H1 (cell line): ENCODE data around the gene LRRC17. TPM values are rescaled to one million over a fixed set of nuclear protein-coding genes. Genes with fewer than 3 reads are reported as not detected.

Experiments
- CTCF ChIA-PET: fragments of 300-600 bp; sonication (Branson Sonifier 250); formaldehyde crosslinking; loops from one replicate; lab custom pipeline; 2021; ENCODE audit not compliant: partially characterized antibody; lab: Charles Lee
- POLR2A ChIA-PET: fragments of 300-600 bp; sonication (Branson Sonifier 250); formaldehyde crosslinking; loops from one replicate; lab custom pipeline; 2021; ENCODE audit warnings: inconsistent platforms; ENCODE audit not compliant: partially characterized antibody; lab: Charles Lee
- DNase-seq, 2 experiments: peaks; one replicate each; pipeline versions ENCODE4 v3.0.0 to v3.0.0-alpha.2; 2010 to 2022; ENCODE audit warnings: low spot score in 2 of 2, low read depth in 1 of 2, mixed read lengths in 1 of 2
- FAIRE-seq: peaks from 2 replicates; lab custom pipeline; 2011; peaks lifted over from hg19 to GRCh38; lab: Jason Lieb, UNC
- H2AFZ ChIP-seq: 2 replicates; pipeline ENCODE4 v1.8.1; 2012; ENCODE audit warnings: low read length, inconsistent platforms
- H2AK5ac ChIP-seq: 2 replicates; pipeline ENCODE4 v1.6.1; 2013; ENCODE audit warnings: low read depth, low read length
- H2BK120ac ChIP-seq: replicated peaks from 2 replicates; pipeline ENCODE3; 2013; ENCODE audit warnings: low read depth, low read length, inconsistent platforms
- H2BK12ac ChIP-seq: 2 replicates; pipeline ENCODE4 v1.6.1; 2013; ENCODE audit warnings: low read depth, low read length
- H2BK15ac ChIP-seq: 2 replicates; pipeline ENCODE4 v1.6.1; 2013; ENCODE audit warnings: low read length
- H2BK20ac ChIP-seq: 2 replicates; pipeline ENCODE4 v1.6.1; 2013; ENCODE audit warnings: low read length
- H2BK5ac ChIP-seq: 2 replicates; pipeline ENCODE4 v1.6.1; 2013; ENCODE audit warnings: low read depth, low read length
- H3K14ac ChIP-seq: 2 replicates; pipeline ENCODE4 v1.6.1; 2013; ENCODE audit warnings: inconsistent platforms; ENCODE audit not compliant: insufficient read length
- H3K18ac ChIP-seq: 2 replicates; pipeline ENCODE4 v1.6.1; 2013; ENCODE audit warnings: low read length; ENCODE audit errors: extremely low read depth
- H3K23ac ChIP-seq: 2 replicates; pipeline ENCODE4 v1.6.1; 2013; ENCODE audit warnings: inconsistent platforms; ENCODE audit not compliant: insufficient read length
- H3K23me2 ChIP-seq: 2 replicates; pipeline ENCODE4 v1.6.1; 2013; ENCODE audit warnings: low read depth, low read length
- H3K27ac ChIP-seq: 2 replicates; pipeline ENCODE4 v1.6.1; 2011; ENCODE audit warnings: low read depth, low read length, inconsistent platforms
- H3K27me3 ChIP-seq, 4 experiments: replicated peaks in 1 of 4; 1 replicate in 1 of 4; 2 replicates in 3 of 4; pipeline versions ENCODE4 v1.6.1 to v1.8.1; 2011 to 2013; ENCODE audit warnings: low read length in 3 of 4, mild to moderate bottlenecking in 3 of 4, inconsistent platforms in 2 of 4, mixed read lengths in 2 of 4, moderate library complexity in 1 of 4; ENCODE audit not compliant: control insufficient read depth in 3 of 4, insufficient read depth in 3 of 4; ENCODE audit errors: extremely low read depth in 1 of 4
- H3K36me3 ChIP-seq, 4 experiments: 2 replicates each; pipeline versions ENCODE4 v1.6.1 to v1.8.1; 2011 to 2013; ENCODE audit warnings: mild to moderate bottlenecking in 4 of 4, low read length in 3 of 4, moderate library complexity in 2 of 4, control low read depth in 1 of 4, inconsistent platforms in 1 of 4; ENCODE audit not compliant: insufficient read depth in 4 of 4, control insufficient read depth in 2 of 4
- H3K4ac ChIP-seq: replicated peaks from 2 replicates; pipeline ENCODE3; 2013; ENCODE audit warnings: low read length, low read depth, mixed read lengths, inconsistent platforms; ENCODE audit not compliant: insufficient read length
- H3K4me1 ChIP-seq, 4 experiments: replicated peaks in 1 of 4; 1 replicate in 1 of 4; 2 replicates in 3 of 4; pipeline versions ENCODE4 v1.6.1 to v1.8.1; 2011 to 2013; ENCODE audit warnings: low read length in 3 of 4, inconsistent platforms in 2 of 4, mixed read lengths in 1 of 4; ENCODE audit not compliant: insufficient read depth in 4 of 4, control insufficient read depth in 3 of 4
- H3K4me2 ChIP-seq, 2 experiments: 2 replicates each; pipeline versions ENCODE4 v1.6.1 to v1.8.1; 2011 to 2013; ENCODE audit warnings: low read depth in 2 of 2, low read length in 2 of 2, control low read depth in 1 of 2, inconsistent platforms in 1 of 2, mild to moderate bottlenecking in 1 of 2; ENCODE audit not compliant: insufficient read depth in 1 of 2
- H3K4me3 ChIP-seq, 4 experiments: fragments of 200-600, 300-600 bp in 1 of 4; sonication (generic), shearing (Covaris generic), sonication (Bioruptor Twin) in 1 of 4; 2 replicates each; pipeline versions ENCODE4 v1.5.1 to v1.8.1; 2011 to 2016; ENCODE audit warnings: low read length in 4 of 4, low read depth in 3 of 4, control low read depth in 2 of 4, inconsistent platforms in 2 of 4, mild to moderate bottlenecking in 2 of 4, mixed read lengths in 1 of 4, moderate library complexity in 1 of 4; ENCODE audit not compliant: insufficient read depth in 2 of 4; ENCODE audit errors: extremely low read depth in 1 of 4
- H3K56ac ChIP-seq: replicated peaks from 2 replicates; pipeline ENCODE3; 2013; ENCODE audit warnings: low read depth, mild to moderate bottlenecking, mixed read lengths, low read length, inconsistent platforms; ENCODE audit not compliant: insufficient read length
- H3K79me1 ChIP-seq: 2 replicates; pipeline ENCODE4 v1.6.1; 2013; ENCODE audit warnings: low read depth, low read length, control low read depth
- H3K79me2 ChIP-seq, 2 experiments: 2 replicates each; pipeline versions ENCODE4 v1.6.1 to v1.8.1; 2012 to 2013; ENCODE audit warnings: low read length in 2 of 2, mild to moderate bottlenecking in 2 of 2, inconsistent platforms in 1 of 2; ENCODE audit not compliant: insufficient read depth in 2 of 2, control insufficient read depth in 1 of 2
- H3K9ac ChIP-seq, 4 experiments: replicated peaks in 1 of 4; 1 replicate in 1 of 4; 2 replicates in 3 of 4; pipeline versions ENCODE4 v1.6.1 to v1.8.1; 2011 to 2013; ENCODE audit warnings: low read depth in 3 of 4, low read length in 3 of 4, control low read depth in 2 of 4, mild to moderate bottlenecking in 2 of 4, moderate library complexity in 2 of 4, inconsistent platforms in 1 of 4; ENCODE audit errors: extremely low read depth in 1 of 4
- H3K9me3 ChIP-seq, 2 experiments: 2 replicates each; pipeline versions ENCODE4 v1.6.1 to v1.8.1; 2012 to 2013; ENCODE audit warnings: mild to moderate bottlenecking in 2 of 2, moderate library complexity in 2 of 2, control low read depth in 1 of 2, inconsistent platforms in 1 of 2, low read depth in 1 of 2, low read length in 1 of 2, mixed read lengths in 1 of 2; ENCODE audit not compliant: insufficient read depth in 2 of 2
- H4K20me1 ChIP-seq, 2 experiments: replicated peaks in 1 of 2; 2 replicates each; pipeline versions ENCODE3 to v1.8.1; 2011 to 2013; ENCODE audit warnings: inconsistent platforms in 2 of 2, low read length in 2 of 2, mild to moderate bottlenecking in 1 of 2; ENCODE audit not compliant: insufficient read depth in 2 of 2, control insufficient read depth in 1 of 2
- H4K5ac ChIP-seq: 2 replicates; pipeline ENCODE4 v1.6.1; 2013; ENCODE audit warnings: low read length, low read depth, mixed read lengths, inconsistent platforms; ENCODE audit not compliant: insufficient read length
- H4K8ac ChIP-seq: 2 replicates; pipeline ENCODE4 v1.8.0; 2013; ENCODE audit warnings: mild to moderate bottlenecking, moderate library complexity, low read length, inconsistent platforms; ENCODE audit not compliant: insufficient read depth; ENCODE audit errors: extremely low read depth
- H4K91ac ChIP-seq: replicated peaks from 2 replicates; pipeline ENCODE3; 2013; ENCODE audit warnings: low read length, mixed read lengths, inconsistent platforms; ENCODE audit not compliant: insufficient read length
- WGBS, 2 experiments: shearing (Covaris generic) in 1 of 2; methylation state at CpG; one replicate each; pipeline versions ENCODE4 v1.1.6 to v1.1.7; 2013 to 2015; ENCODE audit warnings: low lambda C conversion rate in 2 of 2, mixed read lengths in 2 of 2, inconsistent platforms in 1 of 2, low coverage in 1 of 2, missing lambda C conversion rate in 1 of 2; ENCODE audit not compliant: insufficient replicate concordance in 2 of 2, insufficient coverage in 1 of 2, insufficient read length in 1 of 2; ENCODE audit errors: extremely low coverage in 1 of 2, missing lambda C conversion rate in 1 of 2; 5-methylcytosine and 5-hydroxymethylcytosine counted together
- polyA plus RNA-seq, 7 experiments: library from polyadenylated mRNA; depleted of rRNA in 3 of 7; stranded (reverse) in 5 of 7; unstranded in 2 of 7; fragments of >200 nt in 5 of 7; fragments of 200-250 nt in 2 of 7; gene quantifications; 1 replicate in 5 of 7; 2 replicates in 1 of 7; 4 replicates in 1 of 7; pipeline versions ENCODE4 v1.2.1 to v1.2.3, GENCODE V29; 2011 to 2013; ENCODE audit warnings: missing spikeins in 2 of 7, mixed read lengths in 2 of 7
- total RNA-seq: library from RNA; stranded (reverse); fragmentation: NEBNext Ultra II Directional; extraction: Animal tissue kit (Norgen Biotek cat#: 25700); gene quantifications from 2 replicates; pipeline ENCODE4 v1.2.1, GENCODE V29; 2021

Gene LRRC17
- total and polyA plus RNA-seq, 2 of the 8 experiments (the other 6 are each of a cell fraction or from before 2014, with no cell fraction given): 3.0 TPM

DNA sequence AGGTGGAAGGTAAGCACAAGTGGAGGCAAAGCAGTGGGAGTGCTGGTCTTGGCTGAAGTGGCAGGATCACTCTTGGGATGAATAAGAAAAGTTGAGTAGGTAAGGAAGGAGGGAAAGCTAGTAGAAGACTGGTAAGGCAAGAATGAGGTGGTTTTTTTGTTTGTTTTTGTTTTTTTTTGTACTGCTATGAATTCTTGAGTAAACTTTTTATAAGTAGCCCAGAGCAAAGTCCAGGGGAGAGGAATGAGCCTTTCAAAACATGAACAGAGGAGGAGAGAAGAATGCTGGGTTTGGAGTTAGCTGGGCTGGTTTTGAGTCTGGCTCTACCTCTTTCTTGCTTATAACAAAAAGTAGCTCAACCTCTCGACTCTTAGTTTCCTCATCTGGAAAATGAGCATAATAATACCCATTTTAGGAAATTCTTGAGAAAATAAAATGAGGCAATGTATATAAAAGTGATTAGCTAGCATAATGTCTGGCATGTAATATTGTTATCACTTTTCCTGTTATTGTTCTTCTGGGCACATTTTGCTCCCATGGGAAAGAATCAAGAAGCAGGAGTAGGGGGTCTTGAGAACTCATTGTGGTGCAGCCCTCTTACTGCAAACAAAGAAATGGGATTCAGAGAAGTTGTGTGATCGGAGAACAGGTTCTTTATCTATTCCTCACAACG, 24.1 kb upstream of the LRRC17 start:
- H3K4me3 ChIP-seq: no peak overlapping the region
- DNase-seq: no peak
- H4K20me1 ChIP-seq: no peaks in the 10 kb centered on the region
- no peak for FAIRE-seq
- no peak overlapping the region for H2BK5ac ChIP-seq
- H4K5ac ChIP-seq: no peak overlapping the region
- H3K18ac ChIP-seq: no peak overlapping the region
- H3K79me1 ChIP-seq: no peaks in the 10 kb centered on the region
- no peak overlapping the region for H2BK12ac ChIP-seq
- no peak overlapping the region for H3K4me2 ChIP-seq
- no peak overlapping the region for H3K14ac ChIP-seq
- no peaks in the 10 kb centered on the region for H3K27me3 ChIP-seq
- H2BK15ac ChIP-seq: no peak overlapping the region
- no peaks in the 10 kb centered on the region for H3K23me2 ChIP-seq
- H3K79me2 ChIP-seq: no peaks in the 10 kb centered on the region
- H4K8ac ChIP-seq: no peak overlapping the region
- no peaks in the 10 kb centered on the region for H3K36me3 ChIP-seq
- ChIA-PET CTCF (interaction anchor here (0.9 to 1.0 kb wide), 2 partner anchors 20 to 173 kb away, joined by 3 to 5 read pairs; no protein-coding TSS in a partner anchor), POLR2A (no interaction called here)
- H2BK120ac ChIP-seq: no peak overlapping the region
- H3K4ac ChIP-seq: no peak overlapping the region
- no peak overlapping the region for H3K23ac ChIP-seq
- H3K4me1 ChIP-seq: no peaks in the 10 kb centered on the region
- no peak overlapping the region for H2AFZ ChIP-seq
- no peak overlapping the region for H3K9ac ChIP-seq
- H3K56ac ChIP-seq: no peak overlapping the region
- H3K27ac ChIP-seq: no peak overlapping the region
- H2AK5ac ChIP-seq: no peak overlapping the region
- H3K9me3 ChIP-seq: no peaks in the 10 kb centered on the region; a peak in 1 of 4 replicates
- no peak overlapping the region for H4K91ac ChIP-seq
- 89% methylated on average over 3 of the region's 3 CpGs; no CpG with 5 or more reads in 1 of the 2 experiments for WGBS, 2 experiments
- H2BK20ac ChIP-seq: no peak overlapping the region
